RWPE1 (cell line): ENCODE measurements around the gene DNAH14.
A peak's percentile ranks its signal among the peaks of the same experiment; 100 is the strongest.

Experiments used
- CTCF ChIA-PET: fragments of 350-600 bp; sonication (Branson Sonifier 250); formaldehyde crosslinking; extraction: SDS; loops from one replicate; lab custom pipeline; 2021; lab: Yijun Ruan, JAX
- POLR2A ChIA-PET: fragments of 400-600 bp; formaldehyde crosslinking; extraction: SDS; loops from one replicate; lab custom pipeline; 2020; ENCODE audit warnings: antibody characterized with exemption; ENCODE audit not compliant: low non-redundant PET; lab: Yijun Ruan, JAX
- DNase-seq: peaks from one replicate; pipeline ENCODE4 v3.0.0; 2012; ENCODE audit warnings: low spot score
- H3K27ac ChIP-seq: fragments of 450-650 bp; 2 replicates; pipeline ENCODE4 v1.5.1; 2017
- CTCF ChIP-seq: fragments of 450-650 bp; conservative IDR thresholded peaks from 2 replicates; pipeline ENCODE4 v1.5.1; 2017; ENCODE audit warnings: low read depth, mild to moderate bottlenecking

The DNAH14 gene

GRCh38 chr1:225070972-225071371, 141.5 kb downstream of the DNAH14 start:
- ChIA-PET CTCF (no interaction called here), POLR2A (no interaction called here)
- TF ChIP-seq CTCF, result no peak
- H3K27ac ChIP-seq, result no peak overlapping the region
- no peak for DNase-seq

- H3K27ac ChIP-seq, result no peak overlapping the region
- no peak for DNase-seq
- no peak for TF ChIP-seq CTCF
- POLR2A ChIA-PET, result no interaction called here
- CTCF ChIA-PET, result no interaction called here
These were observed 167.7 kb downstream of the DNAH14 start for GRCh38 chr1:225097175-225097574.

- ChIA-PET POLR2A (no interaction called here), CTCF (no interaction called here)
- no peak for TF ChIP-seq CTCF
- DNase-seq, result no peak
- H3K27ac ChIP-seq, result no peak overlapping the region
These were observed 181.5 kb downstream of the DNAH14 start for GRCh38 chr1:225111000-225111399.

- POLR2A ChIA-PET, result no interaction called here
- H3K27ac ChIP-seq, result no peak overlapping the region
- TF ChIP-seq CTCF, result no peak
- no peak for DNase-seq
- CTCF ChIA-PET, result no interaction called here
These were observed 183.8 kb downstream of the DNAH14 start for GRCh38 chr1:225113265-225113664.

GRCh38 chr1:225114354-225114990, 185.0 kb downstream of the DNAH14 start:
- POLR2A ChIA-PET, result no interaction called here
- CTCF ChIA-PET, result no interaction called here
- no peak for DNase-seq
- no peak overlapping the region for H3K27ac ChIP-seq
- TF ChIP-seq CTCF, result no peak

GRCh38 chr1:225119307-225119706, 189.8 kb downstream of the DNAH14 start:
- TF ChIP-seq CTCF, result no peak
- H3K27ac ChIP-seq, result no peak overlapping the region
- DNase-seq, result peak; percentile 3
- CTCF ChIA-PET, result no interaction called here
- POLR2A ChIA-PET, result no interaction called here
